H1 (cell line): ENCODE results near the gene SLC16A11. TPM values are rescaled to one million over a fixed set of nuclear protein-coding genes. Genes with fewer than 3 reads are reported as not detected.

Source experiments
- CTCF ChIA-PET: fragments of 300-600 bp; sonication (Branson Sonifier 250); formaldehyde crosslinking; loops from one replicate; lab custom pipeline; 2021; ENCODE audit not compliant: partially characterized antibody; lab: Charles Lee
- POLR2A ChIA-PET: fragments of 300-600 bp; sonication (Branson Sonifier 250); formaldehyde crosslinking; loops from one replicate; lab custom pipeline; 2021; ENCODE audit warnings: inconsistent platforms; ENCODE audit not compliant: partially characterized antibody; lab: Charles Lee
- DNase-seq, 2 experiments: peaks; one replicate each; pipeline versions ENCODE4 v3.0.0 to v3.0.0-alpha.2; 2010 to 2022; ENCODE audit warnings: low spot score in 2 of 2, low read depth in 1 of 2, mixed read lengths in 1 of 2
- FAIRE-seq: peaks from 2 replicates; lab custom pipeline; 2011; peaks lifted over from hg19 to GRCh38; lab: Jason Lieb, UNC
- H2AFZ ChIP-seq: 2 replicates; pipeline ENCODE4 v1.8.1; 2012; ENCODE audit warnings: low read length, inconsistent platforms
- H2AK5ac ChIP-seq: 2 replicates; pipeline ENCODE4 v1.6.1; 2013; ENCODE audit warnings: low read depth, low read length
- H2BK120ac ChIP-seq: replicated peaks from 2 replicates; pipeline ENCODE3; 2013; ENCODE audit warnings: low read depth, low read length, inconsistent platforms
- H2BK12ac ChIP-seq: 2 replicates; pipeline ENCODE4 v1.6.1; 2013; ENCODE audit warnings: low read depth, low read length
- H2BK15ac ChIP-seq: 2 replicates; pipeline ENCODE4 v1.6.1; 2013; ENCODE audit warnings: low read length
- H2BK20ac ChIP-seq: 2 replicates; pipeline ENCODE4 v1.6.1; 2013; ENCODE audit warnings: low read length
- H2BK5ac ChIP-seq: 2 replicates; pipeline ENCODE4 v1.6.1; 2013; ENCODE audit warnings: low read depth, low read length
- H3K14ac ChIP-seq: 2 replicates; pipeline ENCODE4 v1.6.1; 2013; ENCODE audit warnings: inconsistent platforms; ENCODE audit not compliant: insufficient read length
- H3K18ac ChIP-seq: 2 replicates; pipeline ENCODE4 v1.6.1; 2013; ENCODE audit warnings: low read length; ENCODE audit errors: extremely low read depth
- H3K23ac ChIP-seq: 2 replicates; pipeline ENCODE4 v1.6.1; 2013; ENCODE audit warnings: inconsistent platforms; ENCODE audit not compliant: insufficient read length
- H3K23me2 ChIP-seq: 2 replicates; pipeline ENCODE4 v1.6.1; 2013; ENCODE audit warnings: low read depth, low read length
- H3K27ac ChIP-seq: 2 replicates; pipeline ENCODE4 v1.6.1; 2011; ENCODE audit warnings: low read depth, low read length, inconsistent platforms
- H3K27me3 ChIP-seq, 4 experiments: replicated peaks in 1 of 4; 1 replicate in 1 of 4; 2 replicates in 3 of 4; pipeline versions ENCODE4 v1.6.1 to v1.8.1; 2011 to 2013; ENCODE audit warnings: low read length in 3 of 4, mild to moderate bottlenecking in 3 of 4, inconsistent platforms in 2 of 4, mixed read lengths in 2 of 4, moderate library complexity in 1 of 4; ENCODE audit not compliant: control insufficient read depth in 3 of 4, insufficient read depth in 3 of 4; ENCODE audit errors: extremely low read depth in 1 of 4
- H3K36me3 ChIP-seq, 4 experiments: 2 replicates each; pipeline versions ENCODE4 v1.6.1 to v1.8.1; 2011 to 2013; ENCODE audit warnings: mild to moderate bottlenecking in 4 of 4, low read length in 3 of 4, moderate library complexity in 2 of 4, control low read depth in 1 of 4, inconsistent platforms in 1 of 4; ENCODE audit not compliant: insufficient read depth in 4 of 4, control insufficient read depth in 2 of 4
- H3K4ac ChIP-seq: replicated peaks from 2 replicates; pipeline ENCODE3; 2013; ENCODE audit warnings: low read length, low read depth, mixed read lengths, inconsistent platforms; ENCODE audit not compliant: insufficient read length
- H3K4me1 ChIP-seq, 4 experiments: replicated peaks in 1 of 4; 1 replicate in 1 of 4; 2 replicates in 3 of 4; pipeline versions ENCODE4 v1.6.1 to v1.8.1; 2011 to 2013; ENCODE audit warnings: low read length in 3 of 4, inconsistent platforms in 2 of 4, mixed read lengths in 1 of 4; ENCODE audit not compliant: insufficient read depth in 4 of 4, control insufficient read depth in 3 of 4
- H3K4me2 ChIP-seq, 2 experiments: 2 replicates each; pipeline versions ENCODE4 v1.6.1 to v1.8.1; 2011 to 2013; ENCODE audit warnings: low read depth in 2 of 2, low read length in 2 of 2, control low read depth in 1 of 2, inconsistent platforms in 1 of 2, mild to moderate bottlenecking in 1 of 2; ENCODE audit not compliant: insufficient read depth in 1 of 2
- H3K4me3 ChIP-seq, 4 experiments: fragments of 200-600, 300-600 bp in 1 of 4; sonication (generic), shearing (Covaris generic), sonication (Bioruptor Twin) in 1 of 4; 2 replicates each; pipeline versions ENCODE4 v1.5.1 to v1.8.1; 2011 to 2016; ENCODE audit warnings: low read length in 4 of 4, low read depth in 3 of 4, control low read depth in 2 of 4, inconsistent platforms in 2 of 4, mild to moderate bottlenecking in 2 of 4, mixed read lengths in 1 of 4, moderate library complexity in 1 of 4; ENCODE audit not compliant: insufficient read depth in 2 of 4; ENCODE audit errors: extremely low read depth in 1 of 4
- H3K56ac ChIP-seq: replicated peaks from 2 replicates; pipeline ENCODE3; 2013; ENCODE audit warnings: low read depth, mild to moderate bottlenecking, mixed read lengths, low read length, inconsistent platforms; ENCODE audit not compliant: insufficient read length
- H3K79me1 ChIP-seq: 2 replicates; pipeline ENCODE4 v1.6.1; 2013; ENCODE audit warnings: low read depth, low read length, control low read depth
- H3K79me2 ChIP-seq, 2 experiments: 2 replicates each; pipeline versions ENCODE4 v1.6.1 to v1.8.1; 2012 to 2013; ENCODE audit warnings: low read length in 2 of 2, mild to moderate bottlenecking in 2 of 2, inconsistent platforms in 1 of 2; ENCODE audit not compliant: insufficient read depth in 2 of 2, control insufficient read depth in 1 of 2
- H3K9ac ChIP-seq, 4 experiments: replicated peaks in 1 of 4; 1 replicate in 1 of 4; 2 replicates in 3 of 4; pipeline versions ENCODE4 v1.6.1 to v1.8.1; 2011 to 2013; ENCODE audit warnings: low read depth in 3 of 4, low read length in 3 of 4, control low read depth in 2 of 4, mild to moderate bottlenecking in 2 of 4, moderate library complexity in 2 of 4, inconsistent platforms in 1 of 4; ENCODE audit errors: extremely low read depth in 1 of 4
- H3K9me3 ChIP-seq, 2 experiments: 2 replicates each; pipeline versions ENCODE4 v1.6.1 to v1.8.1; 2012 to 2013; ENCODE audit warnings: mild to moderate bottlenecking in 2 of 2, moderate library complexity in 2 of 2, control low read depth in 1 of 2, inconsistent platforms in 1 of 2, low read depth in 1 of 2, low read length in 1 of 2, mixed read lengths in 1 of 2; ENCODE audit not compliant: insufficient read depth in 2 of 2
- H4K20me1 ChIP-seq, 2 experiments: replicated peaks in 1 of 2; 2 replicates each; pipeline versions ENCODE3 to v1.8.1; 2011 to 2013; ENCODE audit warnings: inconsistent platforms in 2 of 2, low read length in 2 of 2, mild to moderate bottlenecking in 1 of 2; ENCODE audit not compliant: insufficient read depth in 2 of 2, control insufficient read depth in 1 of 2
- H4K5ac ChIP-seq: 2 replicates; pipeline ENCODE4 v1.6.1; 2013; ENCODE audit warnings: low read length, low read depth, mixed read lengths, inconsistent platforms; ENCODE audit not compliant: insufficient read length
- H4K8ac ChIP-seq: 2 replicates; pipeline ENCODE4 v1.8.0; 2013; ENCODE audit warnings: mild to moderate bottlenecking, moderate library complexity, low read length, inconsistent platforms; ENCODE audit not compliant: insufficient read depth; ENCODE audit errors: extremely low read depth
- H4K91ac ChIP-seq: replicated peaks from 2 replicates; pipeline ENCODE3; 2013; ENCODE audit warnings: low read length, mixed read lengths, inconsistent platforms; ENCODE audit not compliant: insufficient read length
- ASH2L ChIP-seq: fragments of 200-600, 300-600 bp; sonication (generic); IDR thresholded peaks from one replicate; pipeline ENCODE4 v1.7.1; 2017; ENCODE audit warnings: low read length
- CTBP2 ChIP-seq: IDR thresholded peaks from 2 replicates; pipeline ENCODE4 v1.7.0; 2011; ENCODE audit warnings: borderline replicate concordance, mild to moderate bottlenecking, moderate library complexity, mixed read lengths, low read length; ENCODE audit not compliant: insufficient read depth, insufficient read length
- EP300 ChIP-seq, 2 experiments: IDR thresholded peaks; 1 replicate in 1 of 2; 2 replicates in 1 of 2; pipeline ENCODE4 v1.6.1; 2011 to 2012; ENCODE audit warnings: low read depth in 2 of 2, low read length in 2 of 2, mild to moderate bottlenecking in 2 of 2, borderline replicate concordance in 1 of 2, inconsistent platforms in 1 of 2, moderate library complexity in 1 of 2
- FOSL1 ChIP-seq: IDR thresholded peaks from 2 replicates; pipeline ENCODE4 v1.6.1; 2011; ENCODE audit warnings: mild to moderate bottlenecking, low read depth, low read length, moderate library complexity; ENCODE audit not compliant: insufficient read depth
- MAX ChIP-seq: IDR thresholded peaks from 2 replicates; pipeline ENCODE4 v1.6.1; 2012; ENCODE audit warnings: inconsistent platforms
- PHF8 ChIP-seq: fragments of 200-600 bp; sonication (generic); conservative IDR thresholded peaks from 2 replicates; pipeline ENCODE4 v1.7.1; 2012; ENCODE audit warnings: low read depth, mild to moderate bottlenecking, inconsistent platforms, low read length, moderate library complexity
- RBBP5 ChIP-seq: IDR thresholded peaks from 2 replicates; pipeline ENCODE4 v1.7.1; 2012; ENCODE audit warnings: low read depth, mild to moderate bottlenecking, inconsistent platforms, low read length, moderate library complexity, borderline replicate concordance
- SIRT6 ChIP-seq: IDR thresholded peaks from one replicate; pipeline ENCODE4 v1.7.1; 2012; ENCODE audit warnings: low read length, inconsistent platforms
- SP4 ChIP-seq: IDR thresholded peaks from 2 replicates; pipeline ENCODE4 v1.6.1; 2012; ENCODE audit warnings: low read length, inconsistent platforms
- TBP ChIP-seq: IDR thresholded peaks from 2 replicates; pipeline ENCODE4 v1.6.1; 2011; ENCODE audit warnings: low read depth, low read length, improper control_type of control experiment
- YY1 ChIP-seq: IDR thresholded peaks from 2 replicates; pipeline ENCODE4 v1.6.1; 2011; ENCODE audit warnings: low read depth, mild to moderate bottlenecking, low read length
- WGBS, 2 experiments: shearing (Covaris generic) in 1 of 2; methylation state at CpG; one replicate each; pipeline versions ENCODE4 v1.1.6 to v1.1.7; 2013 to 2015; ENCODE audit warnings: low lambda C conversion rate in 2 of 2, mixed read lengths in 2 of 2, inconsistent platforms in 1 of 2, low coverage in 1 of 2, missing lambda C conversion rate in 1 of 2; ENCODE audit not compliant: insufficient replicate concordance in 2 of 2, insufficient coverage in 1 of 2, insufficient read length in 1 of 2; ENCODE audit errors: extremely low coverage in 1 of 2, missing lambda C conversion rate in 1 of 2; 5-methylcytosine and 5-hydroxymethylcytosine counted together
- polyA plus RNA-seq, 7 experiments: library from polyadenylated mRNA; depleted of rRNA in 3 of 7; stranded (reverse) in 5 of 7; unstranded in 2 of 7; fragments of >200 nt in 5 of 7; fragments of 200-250 nt in 2 of 7; gene quantifications; 1 replicate in 5 of 7; 2 replicates in 1 of 7; 4 replicates in 1 of 7; pipeline versions ENCODE4 v1.2.1 to v1.2.3, GENCODE V29; 2011 to 2013; ENCODE audit warnings: missing spikeins in 2 of 7, mixed read lengths in 2 of 7
- total RNA-seq: library from RNA; stranded (reverse); fragmentation: NEBNext Ultra II Directional; extraction: Animal tissue kit (Norgen Biotek cat#: 25700); gene quantifications from 2 replicates; pipeline ENCODE4 v1.2.1, GENCODE V29; 2021

SLC16A11 gene
- total and polyA plus RNA-seq, 2 of the 8 experiments (the other 6 are each of a cell fraction or from before 2014, with no cell fraction given) = 0.35 to 0.39 TPM

GRCh38 chr17:7019839-7020519 lies 23.9 kb downstream of the SLC16A11 start:
- Histone ChIP-seq H4K5ac (peak overlapping the region; percentile 45), H4K8ac (peak overlapping the region; percentile 94; the same call in 1 of the 2 replicates), H3K27ac (no peak overlapping the region), H3K9me3 (no peaks in the 10 kb centered on the region), H4K91ac (peak overlapping the region; percentile 70), H3K14ac (no peak overlapping the region), H3K56ac (no peak overlapping the region), H3K23ac (no peak overlapping the region), H3K79me2 (no peaks in the 10 kb centered on the region), H3K4me3 (peak overlapping the region; percentile 13 to 54 (median 22); a peak in 4 of 8 replicates), H3K4me1 (peaks cover 0 to 22% (median 10%) of the 10 kb centered on the region in 4 experiments; a peak in 6 of 7 replicates), H2AK5ac (no peak overlapping the region), H3K4me2 (peak overlapping the region; percentile 67 to 73), H2BK120ac (no peak overlapping the region), H3K79me1 (no peaks in the 10 kb centered on the region), H3K4ac (no peak overlapping the region), H2BK20ac (no peak overlapping the region), H4K20me1 (no peaks in the 10 kb centered on the region), H2AFZ (peak overlapping the region; percentile 63; the same call in 1 of the 2 replicates), H3K9ac (peak overlapping the region in 1 of 4 experiments; percentile 53; a peak in 2 of 7 replicates), H3K36me3 (peaks cover 0 to 4% (median 2%) of the 10 kb centered on the region in 4 experiments; a peak in 3 of 8 replicates), H2BK15ac (peak overlapping the region; percentile 72; the same call in 1 of the 2 replicates), H2BK5ac (peak overlapping the region; percentile 18; the same call in 1 of the 2 replicates), H3K18ac (peak overlapping the region; percentile 48), H3K27me3 (peaks cover 0 to 16% (median 14%) of the 10 kb centered on the region in 4 experiments; a peak in 6 of 7 replicates), H2BK12ac (0 out of 2 replicates have a peak overlapping the region, but pooled peaks have one; percentile 60), H3K23me2 (peaks cover 14% of the 10 kb centered on the region)
- ChIA-PET POLR2A (interaction anchor here (1.2 to 1.9 kb wide), 2 partner anchors 12 to 105 kb away, joined by 3 to 4 read pairs; no protein-coding TSS in a partner anchor), CTCF (interaction anchor here (1.5 to 3.2 kb wide), 5 partner anchors 21 to 220 kb away, joined by 3 to 34 read pairs (median 5); no protein-coding TSS in a partner anchor)
- no peak for FAIRE-seq
- TF ChIP-seq SIRT6 = no peak
- no peak for TF ChIP-seq CTBP2
- peak; percentile 73; the same call in 1 of the 2 replicates for TF ChIP-seq YY1
- TF ChIP-seq MAX = no peak
- TF ChIP-seq RBBP5 = peak; percentile 72; the same call in 1 of the 2 replicates
- TF ChIP-seq TBP = no peak
- TF ChIP-seq EP300 (IDR thresholded peaks at IDR 0.05; ENCODE audit: borderline replicate concordance in 1 of 2, low read depth in 2 of 2, low read length in 2 of 2) = peak in 1 of 2 experiments; percentile 43; a peak in 1 of 3 replicates
- TF ChIP-seq SP4 = peak; percentile 59; the same call in 1 of the 2 replicates
- 0 out of 2 replicates have a peak, but pooled peaks have one; percentile 35 for TF ChIP-seq PHF8
- peak; percentile 39 for TF ChIP-seq ASH2L
- no peak for TF ChIP-seq FOSL1
- DNase-seq = peak in 1 of 2 experiments; percentile 69
- 36% methylated on average over 7 of the region's 16 CpGs; no CpG with 5 or more reads in 1 of the 2 experiments for WGBS, 2 experiments
